Right kidney (tissue), 9 donors: ENCODE results near the gene PLA2G3.
"Not testable (repeated sequence)": the region's sequence is repeated elsewhere in the genome, so short reads cannot be mapped to it uniquely, and the experiment has no call there.

Source experiments
- DNase-seq: peaks from one replicate; pipeline ENCODE4 v3.0.0-alpha.2; 2016
- long read RNA-seq, 8 donors: transcript quantifications; one replicate each; lab custom pipeline, GENCODE V29; 2026

Gene PLA2G3
- long read RNA-seq, donor 1, partial matches to known transcripts = 0 of 1 reads
- long read RNA-seq, donor 1, other reads (novel, unspliced or antisense) = 0 of 1 reads
- long read RNA-seq, donor 2 = 0 reads
- long read RNA-seq, donor 3 = 0 reads
- long read RNA-seq, donor 4 = 0 reads
- long read RNA-seq, donor 5 = 0 reads
- long read RNA-seq, donor 6 = 0 reads
- long read RNA-seq, donor 7 = 0 reads
- long read RNA-seq, donor 8 = 0 reads

GRCh38 chr22:31139866-31140716 is at the start of gene PLA2G3:
Gene PLA2G3, minus strand, starts transcription at chr22:31140508. Its CDS starts 154 bp downstream, at chr22:31140354.
- DNase-seq = peak; percentile 23

GRCh38 chr22:31187627-31188026 is 47.3 kb upstream of the PLA2G3 start:
- no peak for DNase-seq

- DNase-seq = no peak
Observed at GRCh38 chr22:31185056-31185455, 44.7 kb upstream of the PLA2G3 start.

GRCh38 chr22:31184015-31184414 is 43.7 kb upstream of the PLA2G3 start:
- no peak for DNase-seq

GRCh38 chr22:31179345-31179744 is 39.0 kb upstream of the PLA2G3 start:
- DNase-seq = no peak

- DNase-seq = no peak
Observed at GRCh38 chr22:31178859-31179258, 38.6 kb upstream of the PLA2G3 start.

- DNase-seq = no peak
Observed at GRCh38 chr22:31177420-31178162, 37.3 kb upstream of the PLA2G3 start.

- no peak for DNase-seq
Observed at GRCh38 chr22:31176923-31177322, 36.6 kb upstream of the PLA2G3 start.

- DNase-seq = no peak
Observed at GRCh38 chr22:31173386-31174145, 33.3 kb upstream of the PLA2G3 start.

GRCh38 chr22:31171734-31172133 is 31.4 kb upstream of the PLA2G3 start:
- not testable (repeated sequence) for DNase-seq

- no peak for DNase-seq
Observed at GRCh38 chr22:31170971-31171370, 30.7 kb upstream of the PLA2G3 start.

- no peak for DNase-seq
Observed at GRCh38 chr22:31162015-31162765, 21.9 kb upstream of the PLA2G3 start.

GRCh38 chr22:31161386-31161785 is 21.1 kb upstream of the PLA2G3 start:
- no peak for DNase-seq

GRCh38 chr22:31160328-31160978 is 20.1 kb upstream of the PLA2G3 start:
- peak; percentile 56 for DNase-seq

GRCh38 chr22:31155422-31155821 is 15.1 kb upstream of the PLA2G3 start:
- no peak for DNase-seq

GRCh38 chr22:31154975-31155374 is 14.7 kb upstream of the PLA2G3 start:
- no peak for DNase-seq

GRCh38 chr22:31153357-31153756 is 13.0 kb upstream of the PLA2G3 start:
- DNase-seq = no peak

- no peak for DNase-seq
Observed at GRCh38 chr22:31151872-31152271, 11.6 kb upstream of the PLA2G3 start.

GRCh38 chr22:31150615-31151014 is 10.3 kb upstream of the PLA2G3 start:
- no peak for DNase-seq

- DNase-seq = peak; percentile 44
Observed at GRCh38 chr22:31148953-31149627, 8.8 kb upstream of the PLA2G3 start.
